Ishikawa (cell line): Measurements from ENCODE around the gene FCER1G.

Experiments
- CEBPB ChIP-seq: IDR thresholded peaks from 2 replicates; pipeline ENCODE4 v1.6.1; 2012
- CREB1 ChIP-seq: IDR thresholded peaks from 2 replicates; pipeline ENCODE4 v1.6.1; 2012; ENCODE audit warnings: low read depth
- EGR1 ChIP-seq: IDR thresholded peaks from 2 replicates; pipeline ENCODE4 v1.6.1; 2012
- EP300 ChIP-seq: IDR thresholded peaks from 2 replicates; pipeline ENCODE4 v1.6.1; 2012; ENCODE audit warnings: borderline replicate concordance
- FOXM1 ChIP-seq: IDR thresholded peaks from 2 replicates; pipeline ENCODE4 v1.6.1; 2012; ENCODE audit warnings: low read depth, borderline replicate concordance
- MAX ChIP-seq: IDR thresholded peaks from 2 replicates; pipeline ENCODE4 v1.6.1; 2012
- NFIC ChIP-seq: IDR thresholded peaks from 2 replicates; pipeline ENCODE4 v1.6.1; 2012
- RAD21 ChIP-seq: IDR thresholded peaks from 2 replicates; pipeline ENCODE4 v1.6.1; 2012; ENCODE audit warnings: low read depth
- REST ChIP-seq: IDR thresholded peaks from 2 replicates; pipeline ENCODE4 v1.6.1; 2012; ENCODE audit warnings: low read depth, mild to moderate bottlenecking
- TAF1 ChIP-seq: IDR thresholded peaks from 2 replicates; pipeline ENCODE4 v1.6.1; 2012; ENCODE audit warnings: low read depth, mild to moderate bottlenecking
- TCF12 ChIP-seq: IDR thresholded peaks from 2 replicates; pipeline ENCODE4 v1.6.1; 2012; ENCODE audit warnings: low read depth
- TEAD4 ChIP-seq: IDR thresholded peaks from 2 replicates; pipeline ENCODE4 v1.6.1; 2012
- USF1 ChIP-seq: IDR thresholded peaks from 2 replicates; pipeline ENCODE4 v1.6.1; 2012
- YY1 ChIP-seq: IDR thresholded peaks from 2 replicates; pipeline ENCODE4 v1.6.1; 2012; ENCODE audit warnings: low read depth
- ZBTB7A ChIP-seq: IDR thresholded peaks from 2 replicates; pipeline ENCODE4 v1.6.1; 2012; ENCODE audit warnings: low read depth

FCER1G gene

GRCh38 chr1:161238039-161238473 is 23.0 kb downstream of the FCER1G start, which contains the start of gene NR1I3:
Gene NR1I3, minus strand, starts transcription at chr1:161238203. Its CDS starts 1,638 bp downstream, at chr1:161236565.
- TF ChIP-seq EGR1 (no peak), RAD21 (no peak), YY1 (no peak), CREB1 (no peak), USF1 (no peak), TCF12 (no peak), REST (no peak), TAF1 (no peak), ZBTB7A (no peak), CEBPB (no peak), TEAD4 (no peak), MAX (no peak)

GRCh38 chr1:161241682-161242081 is 26.6 kb downstream of the FCER1G start:
- no peak for TF ChIP-seq CREB1
- no peak for TF ChIP-seq EP300
- TF ChIP-seq TCF12: no peak
- TF ChIP-seq USF1: no peak
- no peak for TF ChIP-seq YY1
- no peak for TF ChIP-seq FOXM1
- no peak for TF ChIP-seq TEAD4
- no peak for TF ChIP-seq CEBPB
- no peak for TF ChIP-seq RAD21
- TF ChIP-seq REST: no peak
- TF ChIP-seq MAX: no peak
- TF ChIP-seq TAF1: no peak
- TF ChIP-seq NFIC: no peak
- no peak for TF ChIP-seq ZBTB7A

- no peak for TF ChIP-seq USF1
- no peak for TF ChIP-seq EGR1
- no peak for TF ChIP-seq REST
- TF ChIP-seq TEAD4: no peak
- no peak for TF ChIP-seq CREB1
- no peak for TF ChIP-seq EP300
Measured at GRCh38 chr1:161242313-161242712, 27.2 kb downstream of the FCER1G start.

GRCh38 chr1:161244888-161245287 is 29.8 kb downstream of the FCER1G start:
- TF ChIP-seq YY1: no peak
- no peak for TF ChIP-seq EGR1
- TF ChIP-seq TAF1: no peak
- no peak for TF ChIP-seq MAX
- TF ChIP-seq EP300: no peak
